ENCODE data around the gene NR1H2. TPM values are rescaled to one million over a fixed set of nuclear protein-coding genes. Genes with fewer than 3 reads are reported as not detected.

NR1H2 gene
- total and polyA plus RNA-seq, 10 of the 15 experiments (the other 5 are each of a cell fraction or from before 2014, with no cell fraction given): 0.05 to 54.2 (median 35.1) TPM

- no peaks in the 10 kb centered on the region for H3K27me3 ChIP-seq (replicated peaks in 1 of 2; ENCODE audit: control insufficient read depth in 2 of 2, insufficient read depth in 2 of 2, low read length in 1 of 2)
- H3K27ac ChIP-seq (ENCODE audit: control insufficient read depth, insufficient read depth): peak within 1 kb of the TSS; percentile 79
- ChIA-PET POLR2A (interaction anchor here (0.6 to 4.8 kb wide), 17 partner anchors 11 to 528 kb away, joined by 3 to 26 read pairs (median 3); partner anchors contain the start of genes NR1H2 and POLD1), CTCF (interaction anchor here (0.6 to 4.2 kb wide), 5 partner anchors 10 to 138 kb away, joined by 3 to 28 read pairs (median 3); no protein-coding TSS in a partner anchor), RAD21 (ENCODE audit: unreplicated experiment) (interaction anchor here (0.8 to 2.7 kb wide), 7 partner anchors 12 to 77 kb away, joined by 3 to 14 read pairs (median 4); partner anchors contain the start of genes NAPSA and POLD1), SMC1A (ENCODE audit: uncharacterized antibody, unreplicated experiment) (interaction anchor here (0.8 kb wide), 1 partner anchor 42 kb away, joined by 4 read pairs; no protein-coding TSS in a partner anchor)
- peak within 1 kb of the TSS; percentile 61 for H3K4me2 ChIP-seq (ENCODE audit: control insufficient read depth, insufficient read depth)
- H3K4me1 ChIP-seq (ENCODE audit: control insufficient read depth, insufficient read depth, low read length): peaks cover 44% of the 10 kb centered on the region
- WGBS (ENCODE audit: insufficient coverage, insufficient replicate concordance, low lambda C conversion rate, missing lambda C conversion rate): 1% methylated on average over 29 of the region's 34 CpGs
- intact Hi-C loops (cut with micrococcal nuclease; ENCODE audit: unreplicated experiment): loop anchor here (2.0 kb wide), 3 partner anchors 14 to 50 kb away; partner anchors contain the start of gene MYBPC2
- H3K36me3 ChIP-seq (ENCODE audit: control insufficient read depth in 2 of 2, insufficient read depth in 2 of 2, low read length in 1 of 2): peaks cover 3 to 6% of the 10 kb centered on the region in 2 experiments; a peak in 3 of 4 replicates
- H4K20me1 ChIP-seq (ENCODE audit: control insufficient read depth, insufficient read depth): peaks cover 2% of the 10 kb centered on the region
- no TSS peak for BruUV-seq (replicated peaks)
- ATAC-seq (peak; percentile 36), FAIRE-seq (no peak), DNase-seq (ENCODE audit: low read depth, low spot score) (no peak)
- peak within 1 kb of the TSS; percentile 60 for H3K9ac ChIP-seq (ENCODE audit: control insufficient read depth, insufficient read depth, low read length)
- in situ Hi-C loops (cut with MboI): no loop called here
- H2AFZ ChIP-seq (ENCODE audit: control insufficient read depth, low read depth, low read length): peak within 1 kb of the TSS; percentile 31
- H3K79me2 ChIP-seq (ENCODE audit: control insufficient read depth, insufficient read depth, low read length): peaks cover 33% of the 10 kb centered on the region
- H3K9me3 ChIP-seq (replicated peaks; ENCODE audit: control insufficient read depth, insufficient read depth, low read length): no peaks in the 10 kb centered on the region
- H3K4me3 ChIP-seq: peak within 1 kb of the TSS; percentile 78
- peak; percentile 22 for TF ChIP-seq SMAD1 (IDR thresholded peaks at IDR 0.05; ENCODE audit: low read depth, partially characterized antibody)
- no peak for TF ChIP-seq FOXK2 (IDR thresholded peaks at IDR 0.05)
- TF ChIP-seq CUX1 (IDR thresholded peaks at IDR 0.05; ENCODE audit: insufficient replicate concordance, low read depth, low read length): no peak
- no peak for TF ChIP-seq CEBPZ (IDR thresholded peaks at IDR 0.05; ENCODE audit: low read depth, low read length)
- TF ChIP-seq DPF2 (IDR thresholded peaks at IDR 0.05): 0 out of 2 replicates have a peak, but pooled peaks have one; percentile 37
- TF ChIP-seq TARDBP (IDR thresholded peaks at IDR 0.05; ENCODE audit: borderline replicate concordance): no peak
- no peak for TF ChIP-seq ZSCAN29 (IDR thresholded peaks at IDR 0.05)
- peak; percentile 44 for TF ChIP-seq RELA (IDR thresholded peaks at IDR 0.05; ENCODE audit: borderline replicate concordance, partially characterized antibody)
- no peak for TF ChIP-seq STAT1 (conservative IDR thresholded peaks at IDR 0.05)
- no peak for TF ChIP-seq PBX3 (IDR thresholded peaks at IDR 0.05; ENCODE audit: insufficient replicate concordance, low read depth, low read length)
- no peak for TF ChIP-seq KAT2A (conservative IDR thresholded peaks at IDR 0.05; ENCODE audit: control insufficient read depth, low read depth, low read length)
- peak; percentile 23 for TF ChIP-seq SP1 (IDR thresholded peaks at IDR 0.05; ENCODE audit: low read depth, low read length)
- TF ChIP-seq IRF4 (IDR thresholded peaks at IDR 0.05; ENCODE audit: low read depth, low read length): no peak
Observed at GRCh38 chr19:50418176-50419021, 42.1 kb downstream of the NR1H2 start, which contains the start of gene SPIB. Gene SPIB (plus strand): TSS chr19:50418938. CDS start chr19:50418963, 25 bp downstream.

All from GM12878 (cell line).